GM19025 (cell line): ENCODE measurements around the gene PDE4DIP.
"Not testable (repeated sequence)": the region's sequence is repeated elsewhere in the genome, so short reads cannot be mapped to it uniquely, and the experiment has no call there.

Experiments used
- ATAC-seq: cut with Tn5 transposase; IDR thresholded peaks from one replicate; pipeline ENCODE4 v1.9.1; 2021; ENCODE audit warnings: mild to moderate bottlenecking, low read depth, moderate library complexity; ENCODE audit not compliant: unreplicated experiment

Gene PDE4DIP

GRCh38 chr1:148868924-148869633 is 24.9 kb downstream of the PDE4DIP start:
- ATAC-seq: not testable (repeated sequence)

- not testable (repeated sequence) for ATAC-seq
Observed at GRCh38 chr1:148869634-148869961, 25.4 kb downstream of the PDE4DIP start.

GRCh38 chr1:148874408-148875388 is 30.5 kb downstream of the PDE4DIP start:
- not testable (repeated sequence) for ATAC-seq

GRCh38 chr1:148879812-148880416 is 35.7 kb downstream of the PDE4DIP start:
- not testable (repeated sequence) for ATAC-seq

- not testable (repeated sequence) for ATAC-seq
Observed at GRCh38 chr1:148881261-148881660, 37.0 kb downstream of the PDE4DIP start.

- not testable (repeated sequence) for ATAC-seq
Observed at GRCh38 chr1:148885219-148885618, 41.0 kb downstream of the PDE4DIP start.

GRCh38 chr1:148886293-148886692 is 42.1 kb downstream of the PDE4DIP start:
- not testable (repeated sequence) for ATAC-seq

GRCh38 chr1:148888597-148888996 is 44.4 kb downstream of the PDE4DIP start:
- ATAC-seq: not testable (repeated sequence)

- not testable (repeated sequence) for ATAC-seq
Observed at GRCh38 chr1:148889267-148890074, 45.2 kb downstream of the PDE4DIP start.

GRCh38 chr1:148890075-148890568 is 45.9 kb downstream of the PDE4DIP start:
- ATAC-seq: not testable (repeated sequence)

- not testable (repeated sequence) for ATAC-seq
Observed at GRCh38 chr1:148894360-148895352, 50.4 kb downstream of the PDE4DIP start.

- not testable (repeated sequence) for ATAC-seq
Observed at GRCh38 chr1:148900026-148900425, 55.8 kb downstream of the PDE4DIP start.

- not testable (repeated sequence) for ATAC-seq
Observed at GRCh38 chr1:148900691-148901090, 56.5 kb downstream of the PDE4DIP start.

- not testable (repeated sequence) for ATAC-seq
Observed at GRCh38 chr1:148901150-148901952, 57.1 kb downstream of the PDE4DIP start.

GRCh38 chr1:148901953-148902341 is 57.7 kb downstream of the PDE4DIP start:
- not testable (repeated sequence) for ATAC-seq

- ATAC-seq: not testable (repeated sequence)
Observed at GRCh38 chr1:148909219-148909826, 65.1 kb downstream of the PDE4DIP start.

- not testable (repeated sequence) for ATAC-seq
Observed at GRCh38 chr1:148911303-148911928, 67.2 kb downstream of the PDE4DIP start.
